ENCODE data around the gene BNC2.

BNC2 gene

DNA sequence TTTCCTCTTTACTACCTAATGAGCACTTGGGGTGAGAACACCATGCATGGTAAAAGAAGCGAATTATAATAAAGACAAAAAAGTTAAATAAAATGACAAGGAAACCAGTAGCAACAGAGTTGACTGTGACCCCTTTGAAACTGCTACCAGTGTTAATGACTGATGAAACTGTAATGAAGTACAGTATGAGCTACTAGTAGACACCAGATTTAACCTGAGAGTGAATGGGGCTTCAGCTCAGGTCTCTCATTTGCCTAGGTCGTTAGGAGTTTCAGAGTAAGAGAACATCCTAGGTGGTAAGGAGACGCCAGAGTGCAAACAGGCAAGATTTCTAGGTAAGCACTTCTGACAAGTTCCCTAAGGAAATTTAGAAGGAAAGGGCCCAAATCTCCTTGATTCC is 346.4 kb downstream of the BNC2 start:
- Histone ChIP-seq H3K4me1 (ENCODE audit: control insufficient read depth in 2 of 2, insufficient read depth in 1 of 2, low read depth in 1 of 2, low read length in 2 of 2) (peaks cover 5 to 6% of the 10 kb centered on the region in 2 donors), H3K9me3 (replicated peaks in 1 of 2; ENCODE audit: control insufficient read depth in 2 of 2, insufficient read depth in 1 of 2, low read depth in 1 of 2, low read length in 2 of 2) (no peaks in the 10 kb centered on the region), H2BK5ac (ENCODE audit: low read length) (no peak overlapping the region), H3K14ac (ENCODE audit: low read length) (no peak overlapping the region), H2BK12ac (ENCODE audit: low read length) (no peak overlapping the region), H2AFZ (ENCODE audit: low read length) (no peak overlapping the region), H3K79me1 (ENCODE audit: low read depth, low read length) (no peaks in the 10 kb centered on the region), H3K4me2 (ENCODE audit: insufficient read depth, low read length, poor library complexity, severe bottlenecking) (no peak overlapping the region), H3K4ac (ENCODE audit: low read length) (no peak overlapping the region), H3K27me3 (ENCODE audit: control insufficient read depth in 3 of 3, insufficient read depth in 3 of 3, low read depth in 1 of 3, low read length in 3 of 3) (no peaks in the 10 kb centered on the region), H3K9ac (ENCODE audit: low read depth, low read length, poor library complexity) (no peak overlapping the region), H2BK15ac (ENCODE audit: low read length) (no peak overlapping the region), H3K18ac (ENCODE audit: low read length) (no peak overlapping the region), H4K8ac (ENCODE audit: low read depth, low read length) (no peak overlapping the region), H2BK120ac (ENCODE audit: low read depth, low read length) (no peak overlapping the region), H3K4me3 (ENCODE audit: low read length in 2 of 2) (no peak overlapping the region), H3K23ac (ENCODE audit: low read depth, low read length, poor library complexity) (no peak overlapping the region), H3K36me3 (replicated peaks in 1 of 2; ENCODE audit: control insufficient read depth in 2 of 2, insufficient read depth in 2 of 2, low read length in 2 of 2) (no peaks in the 10 kb centered on the region), H2AK5ac (ENCODE audit: low read depth, low read length) (no peak overlapping the region), H3K27ac (replicated peaks; ENCODE audit: low read length) (no peak overlapping the region), H4K91ac (ENCODE audit: low read depth, low read length, poor library complexity) (no peak overlapping the region)
- no peak for DNase-seq (ENCODE audit: low spot score)
- WGBS, 2 donors (ENCODE audit: extremely low coverage in 2 of 2, insufficient read length in 2 of 2, insufficient replicate concordance in 1 of 2) = no CpG with 5 or more reads among the region's 3 CpGs

DNA sequence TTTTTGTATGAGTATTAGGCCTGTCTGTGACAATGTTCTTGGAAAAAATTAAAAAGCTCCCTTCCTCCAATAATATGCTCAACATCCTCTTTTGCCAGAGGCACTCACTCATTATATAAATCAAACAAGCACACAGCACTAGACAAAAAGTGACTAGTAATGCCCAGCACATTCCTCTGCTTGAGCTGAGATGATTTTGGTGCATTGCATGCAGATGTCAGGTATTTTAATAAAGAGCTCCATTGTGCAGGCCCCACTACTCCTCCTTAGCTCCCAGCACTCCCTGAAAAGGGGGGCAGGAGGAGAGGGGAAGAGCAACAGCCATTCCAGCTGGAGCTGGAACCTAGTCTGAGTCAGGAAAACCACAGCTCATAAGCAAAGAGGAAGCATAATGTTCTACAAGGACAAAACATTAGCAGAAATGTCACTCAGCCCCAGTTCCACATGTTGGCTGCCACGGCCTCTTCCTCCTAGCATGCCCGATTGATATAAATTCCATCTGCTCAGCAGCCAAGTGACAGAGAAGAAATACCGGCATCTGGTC is 348.5 kb downstream of the BNC2 start:
- Histone ChIP-seq H3K4me1 (ENCODE audit: control insufficient read depth in 2 of 2, insufficient read depth in 1 of 2, low read depth in 1 of 2, low read length in 2 of 2) (peaks cover 6 to 7% of the 10 kb centered on the region in 2 donors), H2BK15ac (ENCODE audit: low read length) (no peak overlapping the region), H2BK5ac (ENCODE audit: low read length) (no peak overlapping the region), H3K79me1 (ENCODE audit: low read depth, low read length) (no peaks in the 10 kb centered on the region), H3K23ac (ENCODE audit: low read depth, low read length, poor library complexity) (no peak overlapping the region), H3K4ac (ENCODE audit: low read length) (no peak overlapping the region), H4K91ac (ENCODE audit: low read depth, low read length, poor library complexity) (no peak overlapping the region), H3K14ac (ENCODE audit: low read length) (no peak overlapping the region), H2BK120ac (ENCODE audit: low read depth, low read length) (no peak overlapping the region), H3K27ac (replicated peaks; ENCODE audit: low read length) (no peak overlapping the region), H3K9me3 (replicated peaks in 1 of 2; ENCODE audit: control insufficient read depth in 2 of 2, insufficient read depth in 1 of 2, low read depth in 1 of 2, low read length in 2 of 2) (no peaks in the 10 kb centered on the region), H3K4me3 (ENCODE audit: low read length in 2 of 2) (no peak overlapping the region), H2AK5ac (ENCODE audit: low read depth, low read length) (no peak overlapping the region), H2AFZ (ENCODE audit: low read length) (peak overlapping the region; percentile 70), H3K18ac (ENCODE audit: low read length) (peak overlapping the region; percentile 25), H3K36me3 (replicated peaks in 1 of 2; ENCODE audit: control insufficient read depth in 2 of 2, insufficient read depth in 2 of 2, low read length in 2 of 2) (no peaks in the 10 kb centered on the region), H3K9ac (ENCODE audit: low read depth, low read length, poor library complexity) (no peak overlapping the region), H3K27me3 (ENCODE audit: control insufficient read depth in 3 of 3, insufficient read depth in 3 of 3, low read depth in 1 of 3, low read length in 3 of 3) (no peaks in the 10 kb centered on the region), H4K8ac (ENCODE audit: low read depth, low read length) (no peak overlapping the region), H2BK12ac (ENCODE audit: low read length) (no peak overlapping the region), H3K4me2 (ENCODE audit: insufficient read depth, low read length, poor library complexity, severe bottlenecking) (no peak overlapping the region)
- no CpG with 5 or more reads among the region's 3 CpGs for WGBS, 2 donors (ENCODE audit: extremely low coverage in 2 of 2, insufficient read length in 2 of 2, insufficient replicate concordance in 1 of 2)
- DNase-seq (ENCODE audit: low spot score) = no peak

GRCh38 chr9:16519001-16519400 is 351.5 kb downstream of the BNC2 start:
- Histone ChIP-seq H3K4ac (ENCODE audit: low read length) (no peak overlapping the region), H2AK5ac (ENCODE audit: low read depth, low read length) (no peak overlapping the region), H3K9me3 (replicated peaks in 1 of 2; ENCODE audit: control insufficient read depth in 2 of 2, insufficient read depth in 1 of 2, low read depth in 1 of 2, low read length in 2 of 2) (no peaks in the 10 kb centered on the region), H3K27me3 (ENCODE audit: control insufficient read depth in 3 of 3, insufficient read depth in 3 of 3, low read depth in 1 of 3, low read length in 3 of 3) (no peaks in the 10 kb centered on the region), H3K14ac (ENCODE audit: low read length) (no peak overlapping the region), H3K36me3 (replicated peaks in 1 of 2; ENCODE audit: control insufficient read depth in 2 of 2, insufficient read depth in 2 of 2, low read length in 2 of 2) (no peaks in the 10 kb centered on the region), H2BK12ac (ENCODE audit: low read length) (no peak overlapping the region), H2BK15ac (ENCODE audit: low read length) (no peak overlapping the region), H3K27ac (replicated peaks; ENCODE audit: low read length) (no peak overlapping the region), H2AFZ (ENCODE audit: low read length) (no peak overlapping the region), H3K18ac (ENCODE audit: low read length) (no peak overlapping the region), H3K4me3 (ENCODE audit: low read length in 2 of 2) (no peak overlapping the region), H4K8ac (ENCODE audit: low read depth, low read length) (no peak overlapping the region), H3K79me1 (ENCODE audit: low read depth, low read length) (no peaks in the 10 kb centered on the region), H2BK5ac (ENCODE audit: low read length) (no peak overlapping the region), H3K9ac (ENCODE audit: low read depth, low read length, poor library complexity) (no peak overlapping the region), H2BK120ac (ENCODE audit: low read depth, low read length) (no peak overlapping the region), H3K4me1 (ENCODE audit: control insufficient read depth in 2 of 2, insufficient read depth in 1 of 2, low read depth in 1 of 2, low read length in 2 of 2) (peaks cover 20 to 29% of the 10 kb centered on the region in 2 donors), H4K91ac (ENCODE audit: low read depth, low read length, poor library complexity) (no peak overlapping the region), H3K23ac (ENCODE audit: low read depth, low read length, poor library complexity) (no peak overlapping the region), H3K4me2 (ENCODE audit: insufficient read depth, low read length, poor library complexity, severe bottlenecking) (no peak overlapping the region)
- no peak for DNase-seq (ENCODE audit: low spot score)
- no CpG with 5 or more reads among the region's 2 CpGs for WGBS, 2 donors (ENCODE audit: extremely low coverage in 2 of 2, insufficient read length in 2 of 2, insufficient replicate concordance in 1 of 2)

- no peak overlapping the region for H4K8ac ChIP-seq (ENCODE audit: low read depth, low read length)
- H3K4me1 ChIP-seq (ENCODE audit: control insufficient read depth in 2 of 2, insufficient read depth in 1 of 2, low read depth in 1 of 2, low read length in 2 of 2) = peaks cover 18 to 31% of the 10 kb centered on the region in 2 donors
- no peak overlapping the region for H3K14ac ChIP-seq (ENCODE audit: low read length)
- no peak overlapping the region for H3K4me2 ChIP-seq (ENCODE audit: insufficient read depth, low read length, poor library complexity, severe bottlenecking)
- no peaks in the 10 kb centered on the region for H3K27me3 ChIP-seq (ENCODE audit: control insufficient read depth in 3 of 3, insufficient read depth in 3 of 3, low read depth in 1 of 3, low read length in 3 of 3)
- H3K4me3 ChIP-seq (ENCODE audit: low read length in 2 of 2) = no peak overlapping the region
- H3K36me3 ChIP-seq (replicated peaks in 1 of 2; ENCODE audit: control insufficient read depth in 2 of 2, insufficient read depth in 2 of 2, low read length in 2 of 2) = no peaks in the 10 kb centered on the region
- no peak overlapping the region for H2BK120ac ChIP-seq (ENCODE audit: low read depth, low read length)
- H2BK5ac ChIP-seq (ENCODE audit: low read length) = no peak overlapping the region
- no CpG with 5 or more reads among the region's 2 CpGs for WGBS, 2 donors (ENCODE audit: extremely low coverage in 2 of 2, insufficient read length in 2 of 2, insufficient replicate concordance in 1 of 2)
- H3K9me3 ChIP-seq (replicated peaks in 1 of 2; ENCODE audit: control insufficient read depth in 2 of 2, insufficient read depth in 1 of 2, low read depth in 1 of 2, low read length in 2 of 2) = no peaks in the 10 kb centered on the region
- no peak overlapping the region for H2BK15ac ChIP-seq (ENCODE audit: low read length)
- no peak for DNase-seq (ENCODE audit: low spot score)
- no peak overlapping the region for H3K4ac ChIP-seq (ENCODE audit: low read length)
- H2BK12ac ChIP-seq (ENCODE audit: low read length) = no peak overlapping the region
- no peak overlapping the region for H4K91ac ChIP-seq (ENCODE audit: low read depth, low read length, poor library complexity)
- no peak overlapping the region for H2AFZ ChIP-seq (ENCODE audit: low read length)
- H3K9ac ChIP-seq (ENCODE audit: low read depth, low read length, poor library complexity) = no peak overlapping the region
- no peaks in the 10 kb centered on the region for H3K79me1 ChIP-seq (ENCODE audit: low read depth, low read length)
- no peak overlapping the region for H3K23ac ChIP-seq (ENCODE audit: low read depth, low read length, poor library complexity)
- no peak overlapping the region for H3K27ac ChIP-seq (replicated peaks; ENCODE audit: low read length)
- H2AK5ac ChIP-seq (ENCODE audit: low read depth, low read length) = no peak overlapping the region
- no peak overlapping the region for H3K18ac ChIP-seq (ENCODE audit: low read length)
Observed at GRCh38 chr9:16516891-16517290, 353.6 kb downstream of the BNC2 start.
